Tongue (tissue), 2 donors: ENCODE measurements around the gene KTN1. TPM values are rescaled to one million over a fixed set of nuclear protein-coding genes. Genes with fewer than 3 reads are reported as not detected.
A peak's percentile ranks its signal among the peaks of the same experiment; 100 is the strongest.

Experiments
- DNase-seq: peaks from one replicate; pipeline ENCODE4 v3.0.0-alpha.2; 2015
- total RNA-seq: library from RNA; depleted of rRNA; stranded (reverse); fragments of >200 nt; gene quantifications from one replicate; pipeline ENCODE4 v1.2.3, GENCODE V29; 2014

Gene KTN1
- total RNA-seq, 1 donor from 2014 or later, result 209 TPM

DNA sequence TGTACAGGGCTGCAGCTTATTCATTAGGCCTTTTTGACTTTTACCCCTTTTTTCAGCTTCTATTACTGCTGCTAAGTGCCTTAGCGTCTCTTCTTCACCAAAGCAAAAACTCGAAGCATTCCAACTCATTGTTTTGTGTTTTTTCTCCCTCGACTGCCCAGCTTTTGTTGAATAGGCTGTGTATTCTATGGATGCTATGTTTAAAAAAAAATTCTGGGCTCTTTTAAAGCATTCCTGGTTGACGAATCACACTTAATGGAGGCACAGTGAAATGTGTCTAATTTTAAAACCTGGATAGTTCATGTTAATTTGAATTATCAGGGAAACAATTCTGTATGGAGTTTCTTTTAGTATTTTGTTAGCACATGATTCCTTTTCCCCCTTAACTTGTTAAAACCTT lies 29.7 kb downstream of the KTN1 start:
- peak; percentile 14 for DNase-seq

DNA sequence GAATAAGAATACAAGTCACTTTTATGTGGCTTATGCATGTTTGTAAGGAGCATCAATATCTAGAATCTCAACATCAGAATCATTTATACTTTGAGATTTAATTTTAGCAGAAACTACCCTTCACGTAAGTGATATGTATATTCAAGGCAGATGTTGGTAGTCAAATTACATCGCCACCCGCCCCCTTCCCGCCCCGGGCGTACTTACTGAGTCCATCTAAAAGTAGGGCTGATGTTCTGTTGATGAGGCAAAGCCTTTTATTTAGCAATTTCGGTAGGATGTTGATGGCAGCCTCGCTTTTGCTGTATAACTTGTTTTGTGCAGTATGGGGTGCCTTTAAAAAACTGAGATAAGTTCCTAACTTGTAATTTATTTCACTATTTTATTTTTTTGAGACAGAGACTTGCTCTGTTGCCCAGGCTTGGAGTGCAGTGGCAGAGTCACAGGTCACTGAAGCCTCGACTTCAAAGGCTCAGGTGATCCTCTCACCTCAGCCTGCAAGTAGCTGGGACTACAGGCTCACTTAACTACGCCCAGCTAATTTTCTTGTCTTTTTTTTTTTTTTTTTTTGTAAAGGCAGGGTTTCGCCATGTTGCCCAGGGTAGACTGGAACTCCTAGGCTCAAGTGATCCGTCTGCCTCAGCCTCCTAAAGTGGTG lies 30.8 kb downstream of the KTN1 start:
- peak; percentile 15 for DNase-seq

DNA sequence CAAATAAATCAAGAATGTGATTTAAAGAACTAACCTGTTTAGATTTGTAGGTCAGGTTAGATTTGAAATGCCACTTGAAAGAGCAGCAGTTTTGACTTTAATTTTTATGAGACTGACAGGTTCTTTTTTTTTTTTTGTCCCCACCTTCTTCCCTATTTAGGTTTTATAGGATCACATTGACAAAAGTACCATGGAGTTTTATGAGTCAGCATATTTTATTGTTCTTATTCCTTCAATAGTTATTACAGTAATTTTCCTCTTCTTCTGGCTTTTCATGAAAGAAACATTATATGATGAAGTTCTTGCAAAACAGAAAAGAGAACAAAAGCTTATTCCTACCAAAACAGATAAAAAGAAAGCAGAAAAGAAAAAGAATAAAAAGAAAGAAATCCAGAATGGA lies 31.9 kb downstream of the KTN1 start:
- no peak for DNase-seq

DNA sequence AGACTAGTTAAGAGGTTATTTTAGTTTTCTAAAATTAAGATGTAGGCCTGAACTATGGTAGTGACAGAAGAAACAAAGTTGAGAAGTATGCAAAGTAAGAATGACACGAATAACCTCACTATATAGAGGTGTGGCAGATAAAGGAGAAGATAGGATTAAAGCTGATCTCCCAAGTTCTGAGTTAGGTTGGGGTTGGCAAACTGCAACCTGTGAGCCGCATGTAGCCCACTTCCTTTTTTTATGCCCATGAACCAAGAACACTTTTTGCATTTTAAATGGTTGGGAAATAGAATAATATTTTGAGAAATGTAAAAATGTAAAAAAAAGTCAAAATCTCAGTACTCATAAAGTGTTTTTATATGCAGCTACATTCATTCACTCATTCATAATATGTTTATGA lies 34.3 kb downstream of the KTN1 start:
- no peak for DNase-seq

DNA sequence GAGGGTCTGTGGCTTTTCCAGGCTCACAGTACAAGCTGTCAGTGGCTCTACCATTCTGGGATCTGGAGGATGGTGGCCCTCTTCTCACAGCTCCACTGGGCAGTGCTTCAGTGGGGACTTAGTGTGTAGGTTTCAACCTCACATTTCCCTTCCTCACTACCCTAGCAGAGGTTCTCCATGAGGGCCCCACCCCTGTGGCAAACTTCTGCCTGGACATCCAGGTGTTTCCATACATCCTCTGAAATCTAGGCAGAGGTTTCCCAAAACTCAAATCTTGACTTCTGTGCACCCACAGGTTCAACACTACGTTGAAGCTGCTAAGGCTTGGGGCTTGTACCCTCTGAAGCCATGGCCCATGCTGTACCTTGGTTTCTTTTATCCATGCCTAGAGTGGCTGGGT lies 40.3 kb downstream of the KTN1 start:
- DNase-seq, result no peak

DNA sequence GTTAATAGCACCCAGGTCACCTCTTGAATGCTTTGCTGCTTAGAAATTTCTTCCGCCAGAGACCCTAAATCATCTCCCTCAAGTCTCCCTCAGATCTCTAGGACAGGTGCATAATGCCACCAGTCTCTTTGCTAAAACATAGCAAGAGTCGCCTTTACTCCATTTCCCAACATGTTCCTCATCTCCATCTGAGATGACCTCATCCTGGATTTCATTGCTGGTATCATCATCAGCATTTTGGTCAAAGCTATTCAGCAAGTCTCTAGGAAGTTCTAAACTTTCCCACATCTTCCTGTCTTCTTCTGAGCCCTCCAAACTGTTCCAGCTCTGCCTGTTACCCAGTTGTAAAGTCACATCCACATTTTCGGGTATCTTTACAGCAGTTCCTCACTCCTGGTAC lies 41.0 kb downstream of the KTN1 start:
- no peak for DNase-seq

DNA sequence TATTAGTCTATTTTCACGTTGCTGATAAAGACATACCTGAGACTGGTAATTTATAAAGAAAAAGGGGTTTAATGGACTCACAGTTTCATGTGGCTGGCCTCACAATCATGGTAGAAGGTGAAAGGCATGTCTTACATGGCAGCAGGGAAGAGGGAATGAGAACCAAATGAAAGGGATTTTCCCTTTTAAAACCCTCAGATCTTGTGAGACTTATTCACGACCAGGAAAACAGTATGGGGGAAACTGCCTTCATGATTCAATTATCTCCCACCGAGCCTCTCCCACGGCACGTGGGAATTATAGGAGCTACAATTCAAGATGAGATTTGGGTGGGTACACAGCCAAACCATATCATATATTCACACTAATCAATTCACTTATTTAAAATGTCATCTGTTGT lies 41.4 kb downstream of the KTN1 start:
- DNase-seq, result no peak

DNA sequence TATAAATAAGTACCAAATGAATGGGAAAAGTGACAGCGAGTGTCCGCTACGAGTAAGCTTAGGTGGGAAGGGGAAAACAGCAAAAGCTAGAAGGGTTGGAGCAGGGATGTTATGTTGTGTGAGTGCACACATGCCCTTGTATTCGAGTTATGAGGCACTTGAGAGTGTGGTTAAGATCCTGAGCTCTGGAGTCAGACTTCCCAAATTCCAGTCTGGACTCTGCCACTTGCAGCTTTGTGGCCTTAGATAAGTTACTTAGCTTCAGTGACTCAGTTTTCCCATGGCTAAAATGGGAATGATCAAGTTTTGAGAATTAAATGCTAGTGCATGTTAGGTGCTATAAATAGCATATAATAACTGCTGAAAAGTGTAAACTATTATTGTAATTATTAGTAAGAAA lies 44.9 kb downstream of the KTN1 start:
- no peak for DNase-seq

DNA sequence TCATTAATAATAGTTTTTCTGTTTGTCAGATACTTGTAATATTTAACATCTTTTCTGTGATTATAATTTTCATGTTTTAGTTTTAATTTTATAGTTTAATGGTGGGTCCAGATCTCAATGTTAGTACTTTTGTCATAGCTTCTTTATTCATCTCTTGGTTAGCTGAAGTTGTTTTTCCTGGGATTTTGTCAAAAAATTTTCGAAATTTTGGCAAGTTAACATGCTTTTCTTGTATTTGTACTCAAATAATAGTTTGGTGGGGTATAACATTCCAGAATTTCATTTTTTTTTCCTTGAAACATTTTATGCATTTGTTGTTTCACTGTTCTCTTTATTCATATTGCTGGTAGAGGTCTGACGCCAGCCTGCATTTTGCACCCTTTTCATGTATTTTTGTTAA lies 45.5 kb downstream of the KTN1 start:
- no peak for DNase-seq

DNA sequence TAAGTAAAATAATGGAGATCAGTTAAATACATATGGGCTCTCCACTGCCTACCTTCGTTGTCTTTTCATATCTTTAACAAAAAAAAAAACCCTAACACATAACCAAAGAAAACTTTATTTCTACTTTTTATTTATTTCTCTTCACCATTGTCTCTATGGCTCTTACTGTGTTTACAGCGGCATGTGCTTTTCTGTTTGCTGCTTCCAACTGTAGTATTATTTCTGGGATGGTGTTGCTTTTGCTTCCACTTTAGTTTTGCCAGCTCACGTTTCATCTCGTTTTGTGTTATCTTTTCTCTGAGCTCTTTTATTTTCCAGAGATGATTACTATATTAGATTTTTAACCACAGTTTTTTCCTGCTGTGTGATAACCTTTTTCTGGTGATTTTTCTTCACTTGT lies 46.1 kb downstream of the KTN1 start:
- DNase-seq, result no peak

DNA sequence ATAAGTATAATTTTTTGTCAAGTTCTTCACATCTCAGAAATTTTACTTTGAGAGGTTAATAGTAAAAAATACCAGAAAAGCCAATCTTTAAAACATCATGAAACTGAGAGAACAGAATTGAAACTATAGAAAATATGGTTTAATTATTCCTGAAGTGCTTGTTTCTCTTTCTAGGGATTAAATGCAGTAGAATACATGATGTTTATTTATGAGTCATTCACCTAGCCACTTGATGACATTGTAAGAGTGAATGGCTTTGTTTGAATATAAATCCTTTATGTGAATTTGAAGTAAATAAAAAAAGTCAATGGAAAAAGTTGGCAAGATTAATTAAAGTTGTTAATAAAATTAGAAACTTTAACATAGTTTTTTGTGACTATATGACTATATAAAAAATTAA lies 48.4 kb downstream of the KTN1 start:
- no peak for DNase-seq

DNA sequence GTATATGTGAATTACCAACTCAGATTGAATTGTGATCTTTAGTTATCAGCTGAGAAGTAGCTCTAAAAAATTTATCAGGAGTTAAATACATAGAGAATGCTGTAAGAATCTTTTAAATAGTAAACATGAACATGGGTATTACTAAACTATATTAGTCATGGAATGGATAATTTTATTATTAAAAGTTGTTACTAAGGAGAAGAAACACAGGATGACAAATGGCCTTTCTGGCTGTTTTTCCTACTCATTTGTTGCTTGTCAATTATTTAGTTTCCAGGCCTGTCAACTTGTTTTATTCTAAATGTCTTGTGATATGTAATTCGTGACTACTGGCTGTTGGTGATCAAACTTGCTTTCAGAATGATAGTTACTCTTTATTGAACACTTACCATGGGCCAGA lies 58.7 kb downstream of the KTN1 start:
- no peak for DNase-seq

DNA sequence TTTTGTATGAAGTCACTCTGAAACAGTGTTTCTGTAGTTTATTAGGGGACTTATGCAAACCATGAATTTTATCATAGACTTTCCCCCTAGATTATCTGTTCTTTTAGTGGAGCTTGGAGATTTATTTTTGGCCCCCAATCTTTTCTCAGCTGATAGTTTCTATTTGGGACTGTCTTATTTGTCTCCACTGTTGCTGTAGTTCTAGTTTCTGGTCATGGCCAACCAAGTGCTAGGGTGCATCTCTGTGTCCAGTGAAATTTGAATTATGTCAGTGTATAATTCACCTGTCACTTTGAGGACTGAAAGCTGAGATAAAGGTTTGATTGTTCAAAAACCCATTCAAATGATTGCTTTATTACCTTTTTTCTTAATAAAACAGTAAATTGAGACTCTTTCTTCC lies 61.3 kb downstream of the KTN1 start:
- DNase-seq, result no peak

DNA sequence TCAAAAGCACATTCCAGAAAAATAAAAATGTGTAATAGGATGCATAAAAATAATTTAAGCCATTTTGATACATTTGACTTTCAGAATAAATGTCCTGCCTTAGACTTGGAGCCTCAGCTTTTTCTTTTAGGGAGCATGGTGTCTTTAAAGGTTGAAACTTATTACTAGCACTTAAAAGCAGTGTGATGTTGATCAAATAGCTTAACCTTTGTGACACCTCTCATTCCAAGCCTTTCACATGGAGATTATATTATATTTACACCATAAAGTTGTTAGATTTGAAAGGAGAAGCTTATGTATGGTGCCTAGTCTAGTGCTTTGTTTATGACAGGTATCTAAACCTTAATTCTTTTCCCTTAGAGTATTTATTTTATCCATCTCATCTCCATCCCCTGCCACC lies 61.9 kb downstream of the KTN1 start:
- no peak for DNase-seq

DNA sequence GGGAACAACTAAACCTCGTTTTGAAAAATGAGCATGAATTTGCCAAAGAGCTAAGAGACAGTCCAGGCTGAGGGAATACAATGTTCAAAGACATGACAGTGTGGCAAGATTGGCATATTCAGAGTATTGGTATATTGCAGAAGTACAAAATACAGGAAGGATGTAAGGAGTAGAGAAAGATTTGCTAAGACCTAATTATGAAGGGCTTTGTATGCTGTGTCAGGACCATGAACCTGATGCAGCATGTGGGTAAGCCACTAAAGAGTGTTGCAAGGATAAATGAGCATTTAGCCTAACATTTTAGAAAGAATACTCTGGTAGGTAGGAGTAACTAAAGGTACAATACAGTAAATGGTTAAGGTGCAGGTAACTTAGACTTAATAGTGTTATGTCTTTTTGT lies 65.1 kb downstream of the KTN1 start:
- DNase-seq, result no peak

DNA sequence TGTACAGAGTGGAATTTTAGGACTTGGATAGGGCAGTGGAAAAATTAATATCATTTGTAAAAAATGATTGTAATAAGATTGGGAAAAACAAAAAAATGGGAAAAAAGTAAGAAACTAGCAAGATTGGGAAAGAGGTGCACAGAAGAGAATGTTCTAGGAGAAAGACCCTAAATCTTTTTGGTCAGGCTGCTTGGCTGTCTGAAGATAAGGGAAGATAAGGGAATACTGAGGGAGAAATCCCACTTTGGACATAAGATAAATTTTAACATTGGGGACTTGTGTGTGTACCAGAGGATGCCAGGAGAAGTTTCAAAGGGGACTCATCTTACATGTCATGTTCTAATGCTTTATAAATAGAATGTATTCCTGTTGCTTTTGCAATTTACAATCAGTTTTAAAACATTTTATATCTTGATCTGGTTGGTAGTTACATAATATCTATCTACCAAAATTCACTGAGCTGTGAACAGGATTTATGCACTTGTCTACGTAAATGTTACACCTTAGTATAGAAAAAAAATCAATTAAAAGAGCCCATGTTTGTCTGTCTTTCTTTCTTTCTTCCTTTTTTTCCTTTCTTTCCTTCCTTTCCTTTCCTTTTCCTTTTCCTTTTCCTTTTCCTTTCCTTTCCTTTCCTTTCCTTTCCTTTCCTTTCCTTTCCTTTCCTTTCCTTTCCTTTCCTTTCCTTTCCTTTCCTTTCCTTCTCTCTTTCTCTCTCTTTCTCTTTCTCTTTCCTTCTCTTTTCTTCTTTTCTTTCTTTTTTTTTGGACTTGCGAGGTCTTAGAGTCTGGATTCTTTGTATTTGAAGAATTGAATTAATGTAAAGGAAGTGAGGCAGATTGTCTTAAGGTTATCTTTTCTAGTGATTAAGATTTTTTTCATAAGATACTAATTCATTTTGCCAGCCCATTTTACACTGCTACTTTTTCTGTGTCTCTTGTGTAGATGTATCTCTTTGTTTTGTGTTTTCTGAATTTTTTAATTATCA lies 66.1 kb downstream of the KTN1 start:
- DNase-seq, result no peak

DNA sequence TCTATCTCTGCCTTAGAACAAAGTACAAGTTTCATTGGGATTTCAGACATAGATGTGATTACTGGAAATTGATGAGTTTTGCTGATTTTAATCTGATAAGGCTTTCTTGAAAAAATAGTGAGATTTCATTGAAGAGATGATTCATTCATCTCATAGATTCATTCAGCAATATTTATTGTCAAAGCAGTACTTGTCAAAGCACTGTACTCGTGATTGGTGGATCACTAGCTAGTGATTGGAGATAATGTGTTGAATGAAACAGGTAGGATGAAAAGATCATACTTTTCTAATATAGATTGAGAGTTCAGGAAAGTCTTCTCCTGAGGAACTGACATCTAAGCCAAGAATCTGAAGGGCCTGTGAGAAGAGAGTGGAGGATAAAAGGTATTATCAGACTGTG lies 71.0 kb downstream of the KTN1 start:
- no peak for DNase-seq

DNA sequence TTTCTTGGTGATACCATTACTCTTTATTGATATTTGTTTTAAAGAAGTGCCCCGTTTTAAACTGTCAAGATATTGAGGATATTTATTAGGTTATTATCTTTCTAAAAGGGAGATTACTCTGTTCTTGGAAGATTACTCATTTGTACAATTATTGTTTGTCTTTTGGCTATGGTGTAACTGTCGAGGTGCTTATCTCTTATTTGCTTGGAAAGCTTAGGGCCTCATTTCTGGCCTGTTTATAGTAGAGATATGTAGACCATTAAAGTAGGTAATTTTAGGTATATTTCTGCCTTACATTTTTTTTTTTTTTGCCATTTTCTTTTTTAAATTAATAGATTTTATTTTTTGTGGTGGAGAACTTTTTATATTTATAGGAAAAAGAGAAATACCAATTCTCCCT lies 74.2 kb downstream of the KTN1 start:
- DNase-seq, result no peak

DNA sequence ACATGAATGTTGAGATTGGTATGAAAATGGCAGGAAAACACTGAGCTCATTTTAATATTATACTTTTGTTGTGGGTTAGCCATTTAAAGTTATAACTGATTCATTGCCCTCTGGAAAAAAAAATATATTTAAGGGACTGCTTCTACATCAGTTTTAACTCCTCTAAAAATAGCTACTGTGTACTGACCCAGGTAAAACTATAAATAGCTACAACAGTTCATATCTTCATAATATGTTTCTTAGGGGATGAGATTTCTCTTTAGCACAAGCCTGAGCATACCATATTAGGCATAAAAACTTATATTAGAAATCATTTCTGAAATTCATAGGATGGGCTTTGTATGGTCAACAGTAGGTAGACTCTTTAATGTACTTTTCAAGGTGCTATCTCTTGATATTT lies 81.0 kb downstream of the KTN1 start:
- DNase-seq, result no peak

DNA sequence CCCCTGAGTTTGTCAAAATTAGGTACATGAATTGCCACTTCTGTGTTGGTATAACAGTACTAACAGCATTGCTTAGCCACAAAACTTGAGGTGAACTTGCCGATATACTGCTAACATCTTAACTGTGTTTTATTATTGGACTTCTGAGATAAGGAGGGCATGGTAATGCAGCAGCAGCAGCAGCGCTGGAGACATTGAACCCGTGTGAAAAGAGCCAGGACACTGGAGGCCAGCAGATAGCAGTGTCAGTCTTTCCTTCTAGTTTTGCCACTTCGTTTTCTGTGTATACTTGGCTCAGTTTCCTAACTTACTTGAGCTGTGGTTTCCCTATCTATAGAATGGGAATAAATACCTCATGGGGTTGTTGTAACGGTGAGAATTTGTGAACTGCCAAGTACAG lies 82.7 kb downstream of the KTN1 start:
- DNase-seq, result no peak

DNA sequence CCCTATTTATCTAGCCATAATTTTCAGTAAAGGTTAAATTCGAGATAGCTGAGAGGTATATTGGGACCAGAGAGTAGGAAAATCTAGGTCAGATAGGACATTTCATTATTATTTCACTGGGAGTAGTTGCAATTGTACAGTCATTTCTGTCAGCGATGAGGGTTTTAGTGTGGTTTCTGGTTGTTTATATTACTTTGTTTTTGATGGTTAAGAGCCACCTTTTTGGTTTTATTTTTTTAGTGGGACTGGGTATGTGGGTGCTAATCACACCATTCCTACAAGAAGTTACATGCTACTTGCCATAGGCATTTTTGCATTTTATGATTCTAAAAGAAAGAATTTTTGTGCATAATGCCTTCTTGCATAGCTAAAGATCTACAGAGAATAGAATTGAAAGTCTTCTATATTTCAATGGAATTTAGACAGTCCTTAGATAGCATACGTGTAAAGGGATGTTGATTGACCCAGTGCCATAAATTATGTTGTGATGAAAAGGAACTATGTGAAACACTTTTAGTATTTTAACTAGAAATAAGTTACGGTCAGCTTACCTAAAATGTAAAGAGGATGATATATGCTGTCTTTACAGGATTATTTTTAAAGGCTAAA lies 85.2 kb downstream of the KTN1 start:
- no peak for DNase-seq

DNA sequence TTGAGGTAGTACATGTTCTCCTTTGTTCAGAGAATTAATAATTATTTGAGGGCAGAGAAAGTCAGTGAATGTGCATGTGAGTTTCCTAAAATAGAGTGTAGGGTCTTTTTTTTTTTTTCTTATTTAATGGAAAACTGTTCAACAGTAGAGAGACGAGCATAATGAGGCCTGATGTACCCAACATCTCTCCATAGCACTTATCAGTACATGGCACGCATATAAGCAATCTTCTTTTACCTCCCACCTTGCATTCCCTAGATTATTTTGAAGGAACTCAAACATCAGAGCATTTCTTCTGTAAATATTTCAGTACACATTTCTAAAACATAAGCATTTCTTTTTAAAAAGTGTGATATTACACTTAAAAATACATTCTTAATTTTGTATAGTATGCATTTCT lies 87.8 kb downstream of the KTN1 start:
- DNase-seq, result no peak

DNA sequence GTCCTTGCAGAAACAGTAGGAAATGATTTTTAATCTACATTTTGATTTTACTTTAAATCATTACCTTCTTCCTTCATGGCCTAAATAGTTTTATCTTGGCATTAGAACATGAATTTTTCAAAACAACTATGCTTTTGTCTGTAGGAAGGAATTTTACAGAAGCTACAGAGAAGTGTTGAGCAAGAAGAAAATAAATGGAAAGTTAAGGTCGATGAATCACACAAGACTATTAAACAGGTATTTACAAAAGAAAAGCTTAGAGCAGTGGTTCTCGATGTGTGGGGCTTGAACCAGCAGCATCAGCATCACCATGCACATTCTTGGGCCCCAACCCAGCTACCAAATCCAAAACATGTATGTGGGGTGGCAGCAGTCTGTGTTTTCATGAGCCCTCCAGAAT lies 91.6 kb downstream of the KTN1 start:
- DNase-seq, result no peak

DNA sequence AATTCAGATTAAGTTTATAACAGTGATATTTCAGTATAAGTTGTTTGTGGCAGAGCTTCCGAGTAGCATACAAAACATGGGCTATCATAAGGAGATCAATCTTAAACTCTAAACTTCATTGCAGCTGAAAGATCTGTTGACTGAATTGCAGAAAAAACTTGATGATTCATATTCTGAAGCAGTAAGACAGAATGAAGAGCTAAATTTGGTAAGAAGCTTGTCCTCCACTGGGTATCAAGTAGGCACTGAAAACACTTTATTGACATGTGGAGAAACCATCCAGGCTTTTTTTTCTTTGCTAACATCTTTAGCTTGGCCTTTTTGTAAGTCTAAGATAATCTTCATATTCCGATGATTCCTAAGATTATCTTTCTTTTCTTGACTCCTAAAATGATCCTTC lies 93.0 kb downstream of the KTN1 start:
- DNase-seq, result no peak
